Hindlimb muscle (tissue), 1 donor: ENCODE measurements around the gene LDLR. TPM values are rescaled to one million over a fixed set of nuclear protein-coding genes. Genes with fewer than 3 reads are reported as not detected.
A peak's percentile ranks its signal among the peaks of the same experiment; 100 is the strongest.

Experiments used
- DNase-seq: peaks from one replicate; pipeline ENCODE4 v3.0.0-alpha.2; 2013
- polyA plus RNA-seq: library from polyadenylated mRNA; unstranded; fragments of 120-200 nt; gene quantifications from one replicate; pipeline ENCODE4 v1.2.1, GENCODE V29; 2013; ENCODE audit not compliant: insufficient read length

LDLR gene
- 20.4 TPM for polyA plus RNA-seq

- peak; percentile 92 for DNase-seq
These were observed at the start of gene LDLR for GRCh38 chr19:11089254-11090013. LDLR (plus strand) TSS chr19:11089463; CDS start chr19:11089549, 86 bp downstream.

GRCh38 chr19:11041194-11041593 is 48.1 kb upstream of the LDLR start:
- no peak for DNase-seq

GRCh38 chr19:11041966-11042627 is 47.2 kb upstream of the LDLR start:
- DNase-seq: no peak

- no peak for DNase-seq
These were observed 44.8 kb upstream of the LDLR start for GRCh38 chr19:11044431-11044830.

- DNase-seq: no peak
These were observed 43.7 kb upstream of the LDLR start for GRCh38 chr19:11045536-11045935.

GRCh38 chr19:11046605-11047354 is 42.5 kb upstream of the LDLR start:
- DNase-seq: no peak

GRCh38 chr19:11047866-11048265 is 41.4 kb upstream of the LDLR start:
- no peak for DNase-seq

GRCh38 chr19:11050323-11051114 is 38.7 kb upstream of the LDLR start:
- no peak for DNase-seq

GRCh38 chr19:11053817-11054195 is 35.5 kb upstream of the LDLR start:
- peak; percentile 34 for DNase-seq

- no peak for DNase-seq
These were observed 35.1 kb upstream of the LDLR start for GRCh38 chr19:11054200-11054599.

GRCh38 chr19:11054628-11055027 is 34.6 kb upstream of the LDLR start:
- DNase-seq: no peak

- DNase-seq: no peak
These were observed 30.8 kb upstream of the LDLR start for GRCh38 chr19:11058246-11059030.

- no peak for DNase-seq
These were observed 29.5 kb upstream of the LDLR start for GRCh38 chr19:11059511-11060358.

GRCh38 chr19:11061952-11062351 is 27.3 kb upstream of the LDLR start:
- no peak for DNase-seq

- no peak for DNase-seq
These were observed 25.8 kb upstream of the LDLR start for GRCh38 chr19:11063434-11063833.

GRCh38 chr19:11064831-11065303 is 24.4 kb upstream of the LDLR start:
- no peak for DNase-seq

- DNase-seq: no peak
These were observed 22.9 kb upstream of the LDLR start for GRCh38 chr19:11066326-11066725.

- DNase-seq: no peak
These were observed 21.7 kb upstream of the LDLR start for GRCh38 chr19:11067356-11068113.

GRCh38 chr19:11069561-11069960 is 19.7 kb upstream of the LDLR start:
- DNase-seq: no peak

- DNase-seq: no peak
These were observed 19.1 kb upstream of the LDLR start for GRCh38 chr19:11070123-11070522.
